ENCODE results near the gene APPBP2.

DNA sequence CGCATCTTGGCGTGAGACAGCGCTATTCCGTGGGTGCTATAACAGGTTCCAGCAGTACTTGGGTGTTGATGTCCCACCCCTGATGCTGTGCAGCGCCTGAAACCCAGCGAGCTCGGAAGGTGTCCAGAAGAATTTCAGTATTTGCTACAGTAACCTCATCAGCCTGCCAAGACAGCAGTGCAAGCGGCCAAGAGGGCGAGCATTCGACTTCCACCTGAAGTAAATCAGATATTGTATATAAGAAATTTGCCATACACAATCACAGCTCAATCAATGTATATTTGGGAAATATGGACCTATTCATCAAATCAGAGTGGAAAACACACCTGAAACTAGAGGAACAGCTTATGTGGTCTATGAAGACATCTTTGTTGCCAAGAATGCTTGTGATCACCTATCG is 13.0 kb downstream of the APPBP2 start:
- TF ChIP-seq CTCF (conservative IDR thresholded peaks at IDR 0.05) (no peak), EZH2 (IDR thresholded peaks at IDR 0.05; ENCODE audit: low read depth) (no peak)

Measured in PC-9 (cell line).